HUDEP-2 (cell line): ENCODE data around the gene CCT7.
"Not testable (repeated sequence)": the region's sequence is repeated elsewhere in the genome, so short reads cannot be mapped to it uniquely, and the experiment has no call there.

Source experiments
- DNase-seq, 76 experiments: peaks; one replicate each; lab custom pipeline; 2025; ENCODE audit not compliant: unreplicated experiment in 76 of 76; lab: John Stamatoyannopoulos, UW

The CCT7 gene

GRCh38 chr2:73254343-73255006 is 20.4 kb downstream of the CCT7 start:
- DNase-seq: no peak

GRCh38 chr2:73255007-73255644 is 21.0 kb downstream of the CCT7 start:
- no peak for DNase-seq

DNA sequence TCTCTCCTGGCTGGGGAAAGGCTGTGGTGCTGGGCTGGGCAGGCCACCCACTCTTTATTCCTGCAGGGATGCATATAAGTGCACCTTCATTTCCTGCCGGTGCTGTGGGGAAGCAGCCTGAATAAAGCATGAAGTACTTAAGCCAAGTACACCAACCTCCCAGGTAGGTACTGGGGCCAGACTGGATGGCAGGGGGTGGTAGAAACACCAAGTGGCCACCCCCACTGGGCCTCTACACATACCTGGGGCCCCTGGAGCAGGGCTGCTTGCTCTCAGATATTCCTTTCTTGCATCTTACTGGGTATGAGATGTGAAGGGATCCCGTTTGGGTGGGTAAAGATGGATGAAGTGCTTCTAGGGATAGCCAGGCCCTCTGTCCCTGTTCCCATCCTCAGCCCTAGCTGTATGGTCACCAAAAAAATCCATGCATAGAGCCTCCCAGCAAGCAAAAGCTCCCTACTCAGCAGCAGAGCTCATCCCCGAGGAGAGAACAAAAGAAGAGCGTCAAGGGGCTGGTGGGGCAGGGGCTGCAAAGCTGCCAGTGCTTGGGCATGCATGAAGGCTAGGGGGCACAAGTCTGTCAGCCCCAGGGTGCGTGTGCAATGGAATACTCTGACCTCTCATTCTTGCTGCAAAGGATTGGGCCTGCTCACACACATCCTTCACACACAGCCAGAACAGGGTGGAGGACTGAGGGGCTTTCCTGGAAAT is 22.0 kb downstream of the CCT7 start:
- DNase-seq: no peak

- no peak for DNase-seq
Observed at GRCh38 chr2:73256618-73256922, 22.5 kb downstream of the CCT7 start.

DNA sequence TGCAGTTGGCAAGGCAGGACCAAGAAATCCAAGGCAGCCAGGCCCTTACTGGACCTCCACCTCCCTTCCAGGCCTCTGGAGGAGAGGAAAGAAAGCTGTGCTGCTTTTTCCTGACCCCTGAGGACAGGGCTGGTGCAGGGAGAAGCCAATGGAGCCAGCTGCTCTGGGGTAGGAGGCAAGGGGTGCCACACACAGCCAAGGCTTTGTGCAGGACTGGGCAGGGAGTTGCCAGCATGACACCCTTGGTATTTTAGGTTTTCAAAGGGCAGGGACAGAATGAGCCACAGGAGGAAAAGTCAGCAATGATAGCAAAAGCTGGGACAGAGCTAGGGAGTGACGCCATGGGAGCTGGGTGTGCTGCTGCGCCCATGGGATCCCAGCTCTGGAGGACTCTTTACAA is 22.9 kb downstream of the CCT7 start:
- no peak for DNase-seq

DNA sequence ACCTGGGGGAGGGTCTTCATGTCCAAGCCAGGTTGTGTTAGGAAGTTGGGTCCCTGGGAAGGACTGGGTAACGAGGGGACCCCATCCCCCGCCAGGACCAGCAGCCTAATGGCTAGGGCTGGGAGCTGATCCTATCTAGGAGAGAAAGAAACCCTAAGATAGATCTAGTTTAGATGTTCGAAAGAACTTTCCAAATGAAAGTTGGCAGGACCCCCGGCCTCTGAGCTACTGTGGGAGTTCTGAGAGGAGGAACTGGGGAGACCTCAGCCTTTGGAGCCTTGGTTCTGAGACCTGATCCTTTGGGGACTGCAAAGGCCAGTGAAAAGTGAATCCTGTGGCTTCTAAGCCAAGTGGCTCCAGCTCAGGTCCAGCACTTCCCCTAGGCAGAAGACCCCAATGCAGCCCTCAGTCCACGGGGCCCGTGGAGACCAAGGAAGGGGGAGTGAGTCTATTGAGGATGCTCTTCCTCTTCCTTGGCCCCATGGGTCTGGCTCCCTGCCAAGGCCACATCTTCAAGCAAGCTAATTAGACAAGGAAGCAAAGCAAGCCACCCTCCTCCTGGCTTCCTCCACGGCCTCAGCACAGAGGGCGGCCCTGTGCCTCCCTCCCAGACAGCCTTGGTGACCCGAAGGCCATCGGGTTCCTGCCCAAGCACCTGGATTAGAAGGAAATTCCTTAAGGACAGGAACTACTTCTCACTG is 23.5 kb downstream of the CCT7 start:
- DNase-seq: peak in 24 of 76 experiments; percentile 4 to 45 (median 17)

- no peak for DNase-seq
Observed at GRCh38 chr2:73258186-73258912, 24.2 kb downstream of the CCT7 start.

- no peak for DNase-seq
Observed at GRCh38 chr2:73258913-73259215, 24.8 kb downstream of the CCT7 start.

DNA sequence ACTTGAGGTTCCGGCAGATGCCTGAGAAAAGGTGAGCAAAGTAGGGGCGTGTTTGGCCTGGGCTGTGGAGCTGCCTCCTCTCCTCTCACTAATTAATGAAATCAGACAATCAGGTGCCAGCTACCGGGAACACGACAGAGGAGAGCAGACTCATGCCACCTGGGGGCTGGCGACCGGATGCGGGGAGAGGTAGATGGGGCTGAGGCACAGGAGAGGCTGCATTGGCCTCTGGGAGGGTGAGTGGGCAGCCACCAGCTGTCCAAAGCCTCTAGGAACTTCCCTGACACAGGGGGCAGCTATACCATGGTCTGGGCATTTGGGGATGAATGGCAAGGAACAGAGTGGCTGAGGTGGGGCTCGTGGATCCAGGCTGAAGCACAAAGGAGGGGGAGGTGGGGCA is 25.2 kb downstream of the CCT7 start:
- no peak for DNase-seq

DNA sequence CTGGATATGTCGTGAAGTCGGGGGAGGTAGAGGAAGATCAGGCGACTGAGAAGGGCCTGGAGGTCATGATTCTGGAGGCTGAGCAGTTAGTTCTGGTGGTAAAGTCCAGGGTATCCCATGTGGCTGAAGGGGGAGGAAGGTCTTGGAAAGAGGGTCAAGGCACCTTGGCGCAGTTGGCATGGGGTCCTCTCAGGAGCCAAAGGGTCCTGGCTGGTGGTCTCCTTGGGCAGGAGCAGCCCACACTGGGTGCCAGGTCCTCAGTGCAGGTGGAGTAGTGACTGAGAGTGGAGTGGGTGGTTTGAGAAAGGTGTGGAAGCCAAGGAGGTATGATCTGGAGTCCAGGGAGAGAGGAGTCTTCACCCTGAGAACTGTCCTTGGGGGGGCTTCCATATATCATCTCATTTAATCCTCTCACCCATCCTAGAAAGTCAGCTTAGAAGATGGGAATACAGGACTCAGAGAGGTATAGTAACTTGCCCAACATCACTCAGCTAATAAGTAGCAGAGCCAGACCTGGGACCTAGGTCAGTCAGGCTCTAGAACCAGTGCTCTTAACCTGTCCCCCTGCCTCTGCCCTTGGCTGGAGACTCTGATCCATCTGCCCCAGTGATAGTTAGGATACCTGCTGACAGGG is 25.7 kb downstream of the CCT7 start:
- no peak for DNase-seq

DNA sequence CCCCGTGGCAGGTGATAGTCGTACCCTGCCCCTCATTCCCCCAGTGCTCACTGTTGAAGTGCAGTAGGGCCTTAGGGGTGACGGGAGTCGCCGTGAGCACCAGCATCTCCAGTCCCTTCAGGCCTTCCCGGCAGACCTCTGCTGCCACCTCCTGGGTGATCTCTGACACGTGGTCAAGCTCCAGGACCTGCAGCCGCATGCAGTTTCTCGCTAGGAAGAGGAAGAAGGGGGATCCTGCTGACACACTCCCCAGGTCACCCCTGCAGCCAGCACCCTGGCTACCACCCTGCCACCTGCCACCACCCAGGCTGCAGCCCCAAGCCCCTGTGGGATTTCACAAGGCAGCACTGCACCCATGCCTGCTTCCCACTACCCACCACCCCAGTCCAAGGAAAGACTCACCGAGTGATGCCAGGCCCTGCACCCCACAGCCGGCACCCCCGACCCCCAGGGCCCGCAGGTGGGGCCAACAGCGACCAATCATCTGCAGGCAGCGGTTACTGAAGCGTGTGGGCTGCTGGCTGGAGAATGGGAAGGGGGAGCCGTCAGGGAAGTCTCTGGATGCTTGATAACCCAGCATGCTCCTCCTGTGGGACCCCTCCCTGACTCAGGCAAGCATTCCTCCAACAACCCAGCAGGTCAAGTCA is 26.4 kb downstream of the CCT7 start:
- peak in 57 of 76 experiments; percentile 1 to 80 (median 54) for DNase-seq

- DNase-seq: no peak
Observed at GRCh38 chr2:73262108-73262651, 28.1 kb downstream of the CCT7 start.

- DNase-seq: not testable (repeated sequence)
Observed at GRCh38 chr2:73262691-73263429, 28.8 kb downstream of the CCT7 start.

GRCh38 chr2:73263540-73264331 is 29.6 kb downstream of the CCT7 start:
- DNase-seq: no peak

GRCh38 chr2:73264332-73264606 is 30.2 kb downstream of the CCT7 start:
- no peak for DNase-seq

- no peak for DNase-seq
Observed at GRCh38 chr2:73264783-73265182, 30.7 kb downstream of the CCT7 start.

DNA sequence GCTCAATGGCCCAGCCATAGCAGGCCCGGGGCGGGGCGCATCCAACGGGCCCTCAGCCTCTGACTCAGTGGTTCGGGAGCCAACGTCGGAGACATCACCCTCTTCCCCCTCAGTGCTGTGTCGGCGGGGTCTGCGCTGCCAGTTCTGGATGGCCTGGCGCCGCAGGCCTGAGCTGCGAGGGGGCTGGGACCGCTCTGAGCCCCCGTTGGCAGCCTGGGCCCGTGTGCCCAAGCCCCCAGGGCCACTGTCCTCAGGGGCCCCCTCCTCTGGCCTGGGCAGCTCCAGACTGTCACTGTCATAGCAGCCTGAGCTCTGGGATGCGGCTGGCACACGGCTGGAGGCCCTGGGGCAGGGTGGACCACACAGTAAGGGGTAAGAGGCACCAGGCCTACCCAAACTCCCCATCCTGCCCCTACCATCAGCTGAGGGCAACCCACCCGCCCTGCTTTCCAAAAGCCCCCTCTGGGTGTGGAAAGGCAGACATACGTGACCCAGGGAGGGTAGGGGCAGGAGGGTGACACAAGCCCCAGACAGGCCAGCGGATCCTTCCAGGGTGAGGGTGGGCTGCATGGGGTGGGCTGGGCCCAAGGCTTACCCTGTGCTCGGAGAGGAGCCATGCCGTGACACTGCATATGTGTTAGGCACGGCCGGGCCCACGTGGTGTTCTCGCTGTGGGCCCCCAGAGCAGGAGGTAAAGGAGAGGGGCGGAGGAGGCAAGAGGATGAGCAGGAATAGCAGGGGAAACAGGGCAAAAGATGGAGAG is 31.4 kb downstream of the CCT7 start:
- DNase-seq: no peak
